ENCODE measurements around the gene SLC16A7.

GRCh38 chr12:59597385-59597781 is 1.6 kb downstream of the SLC16A7 start:
- TF ChIP-seq ZNF565 (CRISPR knock-in tag; conservative IDR thresholded peaks at IDR 0.05; ENCODE audit: low read depth): no peak
- no peak for TF ChIP-seq PATZ1 (CRISPR knock-in tag; IDR thresholded peaks at IDR 0.05; ENCODE audit: borderline replicate concordance)
- TF ChIP-seq ZNF8 (CRISPR knock-in tag; IDR thresholded peaks at IDR 0.05): no peak
- TF ChIP-seq ARNTL (CRISPR knock-in tag; IDR thresholded peaks at IDR 0.05; ENCODE audit: borderline replicate concordance, low read depth): no peak
- no peak for TF ChIP-seq TCF4 (CRISPR knock-in tag; IDR thresholded peaks at IDR 0.05; ENCODE audit: borderline replicate concordance)
- no peak for TF ChIP-seq ZFP30 (CRISPR knock-in tag; IDR thresholded peaks at IDR 0.05)
- TF ChIP-seq ZFP3 (CRISPR knock-in tag; IDR thresholded peaks at IDR 0.05): no peak
- no peak for TF ChIP-seq PPARA (CRISPR knock-in tag; IDR thresholded peaks at IDR 0.05; ENCODE audit: borderline replicate concordance)
- no peak for TF ChIP-seq OSR1 (CRISPR knock-in tag; IDR thresholded peaks at IDR 0.05)
- no peak for TF ChIP-seq CREB5 (CRISPR knock-in tag; IDR thresholded peaks at IDR 0.05; ENCODE audit: low read depth)
- TF ChIP-seq RARB (CRISPR knock-in tag; IDR thresholded peaks at IDR 0.05): no peak
- TF ChIP-seq BACH2 (CRISPR knock-in tag; IDR thresholded peaks at IDR 0.05; ENCODE audit: borderline replicate concordance): no peak
- TF ChIP-seq GLIS3 (CRISPR knock-in tag; IDR thresholded peaks at IDR 0.05): no peak
